RCC 7860 (cell line): ENCODE data around the gene OLR1.
"Not testable (repeated sequence)": the region's sequence is repeated elsewhere in the genome, so short reads cannot be mapped to it uniquely, and the experiment has no call there.

ENCODE experiments used
- DNase-seq: peaks from one replicate; pipeline ENCODE4 v3.0.0-alpha.2; 2015; ENCODE audit warnings: low spot score
- FAIRE-seq: peaks from 2 replicates; lab custom pipeline; 2012; peaks lifted over from hg19 to GRCh38; lab: Jason Lieb, UNC

OLR1 gene

GRCh38 chr12:10191865-10192264, 19.9 kb upstream of the OLR1 start:
- FAIRE-seq (peak; percentile 59), DNase-seq (peak; percentile 66)

GRCh38 chr12:10190558-10191388, 18.8 kb upstream of the OLR1 start:
- FAIRE-seq = peak; percentile 46

GRCh38 chr12:10189653-10190052, 17.7 kb upstream of the OLR1 start:
- no peak for DNase-seq
- FAIRE-seq = no peak

More at GRCh38 chr12:10190558-10191388, 18.8 kb upstream of the OLR1 start:
- peak; percentile 46 for DNase-seq

- not testable (repeated sequence) for FAIRE-seq, DNase-seq
Measured at GRCh38 chr12:10186958-10187357, 15.0 kb upstream of the OLR1 start.

- DNase-seq = no peak
- no peak for FAIRE-seq
Measured at GRCh38 chr12:10186299-10186698, 14.4 kb upstream of the OLR1 start.

GRCh38 chr12:10184261-10184843, 12.4 kb upstream of the OLR1 start:
- DNase-seq (no peak), FAIRE-seq (no peak)

- FAIRE-seq (peak; percentile 64), DNase-seq (peak; percentile 57)
Measured at GRCh38 chr12:10182354-10183049, 10.6 kb upstream of the OLR1 start.

- FAIRE-seq (no peak), DNase-seq (peak; percentile 24)
Measured at GRCh38 chr12:10179776-10180181, 7.8 kb upstream of the OLR1 start.

GRCh38 chr12:10178821-10179220, 6.9 kb upstream of the OLR1 start, which contains the start of gene TMEM52B:
Gene TMEM52B, plus strand, starts transcription at chr12:10179032. Its CDS starts 543 bp downstream, at chr12:10179575.
- FAIRE-seq (no peak), DNase-seq (peak; percentile 42)

GRCh38 chr12:10175846-10176636, 4.1 kb upstream of the OLR1 start:
- no peak for DNase-seq
- FAIRE-seq = no peak

GRCh38 chr12:10174986-10175614, 3.2 kb upstream of the OLR1 start:
- FAIRE-seq = no peak
- no peak for DNase-seq

GRCh38 chr12:10170216-10170615, 1.7 kb downstream of the OLR1 start:
- no peak for DNase-seq

GRCh38 chr12:10169104-10169503, 2.8 kb downstream of the OLR1 start:
- no peak for FAIRE-seq
- no peak for DNase-seq

More at GRCh38 chr12:10170216-10170615, 1.7 kb downstream of the OLR1 start:
- FAIRE-seq = no peak

GRCh38 chr12:10167599-10167998, 4.3 kb downstream of the OLR1 start:
- FAIRE-seq (no peak), DNase-seq (no peak)

- no peak for DNase-seq
- FAIRE-seq = no peak
Measured at GRCh38 chr12:10165421-10165820, 6.5 kb downstream of the OLR1 start.

GRCh38 chr12:10163084-10163483, 8.8 kb downstream of the OLR1 start:
- no peak for FAIRE-seq

GRCh38 chr12:10160617-10161385, 11.1 kb downstream of the OLR1 start:
- no peak for DNase-seq
- no peak for FAIRE-seq

More at GRCh38 chr12:10163084-10163483, 8.8 kb downstream of the OLR1 start:
- DNase-seq = no peak

- DNase-seq (no peak), FAIRE-seq (no peak)
Measured at GRCh38 chr12:10159280-10159679, 12.7 kb downstream of the OLR1 start.

GRCh38 chr12:10158406-10158805, 13.5 kb downstream of the OLR1 start:
- DNase-seq (no peak), FAIRE-seq (no peak)
